Stimulated activated CD4-positive, alpha-beta T cell treated with anti-CD3 and anti-CD28 coated beads, Interleukin-1b, Interleukin-23, amount 100 ng/mL, for 48 hours (primary cell): ENCODE measurements around the gene BPI.
A peak's percentile ranks its signal among the peaks of the same experiment; 100 is the strongest.
"Not testable (repeated sequence)": the region's sequence is repeated elsewhere in the genome, so short reads cannot be mapped to it uniquely, and the experiment has no call there.

Source experiments
- DNase-seq: peaks from one replicate; pipeline ENCODE4 v3.0.0-alpha.2; 2020

The BPI gene

GRCh38 chr20:38278763-38279162 lies 25.2 kb upstream of the BPI start:
- no peak for DNase-seq

GRCh38 chr20:38281176-38281915 lies 22.6 kb upstream of the BPI start:
- DNase-seq, result not testable (repeated sequence)

- DNase-seq, result no peak
Observed at GRCh38 chr20:38283236-38283635, 20.7 kb upstream of the BPI start.

- not testable (repeated sequence) for DNase-seq
Observed at GRCh38 chr20:38284066-38284650, 19.8 kb upstream of the BPI start.

- DNase-seq, result no peak
Observed at GRCh38 chr20:38284893-38285444, 19.0 kb upstream of the BPI start.

GRCh38 chr20:38286586-38287531 lies 17.1 kb upstream of the BPI start:
- DNase-seq, result no peak

- DNase-seq, result no peak
Observed at GRCh38 chr20:38290829-38291814, 12.8 kb upstream of the BPI start.

- no peak for DNase-seq
Observed at GRCh38 chr20:38291966-38292365, 12.0 kb upstream of the BPI start.

GRCh38 chr20:38293491-38294065 lies 10.4 kb upstream of the BPI start:
- DNase-seq, result no peak

GRCh38 chr20:38294076-38294591 lies 9.8 kb upstream of the BPI start:
- DNase-seq, result no peak

- DNase-seq, result no peak
Observed at GRCh38 chr20:38295811-38296210, 8.1 kb upstream of the BPI start.

- DNase-seq, result no peak
Observed at GRCh38 chr20:38296433-38296832, 7.5 kb upstream of the BPI start.

- no peak for DNase-seq
Observed at GRCh38 chr20:38297916-38298674, 5.9 kb upstream of the BPI start.

GRCh38 chr20:38298768-38299288 lies 5.1 kb upstream of the BPI start:
- DNase-seq, result no peak

- no peak for DNase-seq
Observed at GRCh38 chr20:38299963-38300362, 4.0 kb upstream of the BPI start.

- no peak for DNase-seq
Observed at GRCh38 chr20:38300438-38300837, 3.5 kb upstream of the BPI start.

GRCh38 chr20:38301309-38301708 lies 2.6 kb upstream of the BPI start:
- DNase-seq, result no peak

GRCh38 chr20:38302786-38303185 lies 1.2 kb upstream of the BPI start:
- no peak for DNase-seq

GRCh38 chr20:38304845-38305447 lies 990 bp downstream of the BPI start:
- peak; percentile 33 for DNase-seq

- no peak for DNase-seq
Observed at GRCh38 chr20:38305541-38305940, 1.6 kb downstream of the BPI start.
